Measurements from ENCODE around the gene TRIP4. TPM values are rescaled to one million over a fixed set of nuclear protein-coding genes. Genes with fewer than 3 reads are reported as not detected.

The TRIP4 gene
- total RNA-seq, 1 donor from 2014 or later = 14.3 TPM

- DNase-seq (ENCODE audit: low spot score in 2 of 2) (no peak), FAIRE-seq (no peak)
These were observed 56.3 kb downstream of the TRIP4 start for GRCh38 chr15:64443747-64444621.

- DNase-seq (ENCODE audit: low spot score in 2 of 2) (no peak), FAIRE-seq (no peak)
These were observed 57.2 kb downstream of the TRIP4 start for GRCh38 chr15:64444836-64445235.

GRCh38 chr15:64447536-64448315 is 60.1 kb downstream of the TRIP4 start:
- FAIRE-seq (no peak), DNase-seq (ENCODE audit: low spot score in 2 of 2) (no peak)

GRCh38 chr15:64452988-64453688 is 65.5 kb downstream of the TRIP4 start:
- no peak for FAIRE-seq
- no peak for DNase-seq (ENCODE audit: low spot score in 2 of 2)

- no peak for FAIRE-seq
These were observed 66.0 kb downstream of the TRIP4 start for GRCh38 chr15:64453689-64454037.

GRCh38 chr15:64454282-64454681 is 66.6 kb downstream of the TRIP4 start:
- DNase-seq (ENCODE audit: low spot score in 2 of 2) = no peak
- FAIRE-seq = no peak

More at GRCh38 chr15:64453689-64454037, 66.0 kb downstream of the TRIP4 start:
- no peak for DNase-seq (ENCODE audit: low spot score in 2 of 2)

GRCh38 chr15:64455961-64456371 is 68.3 kb downstream of the TRIP4 start:
- DNase-seq (ENCODE audit: low spot score in 2 of 2) (no peak), FAIRE-seq (no peak)

- FAIRE-seq = no peak
- no peak for DNase-seq (ENCODE audit: low spot score in 2 of 2)
These were observed 69.0 kb downstream of the TRIP4 start for GRCh38 chr15:64456634-64457108.

- FAIRE-seq (no peak), DNase-seq (ENCODE audit: low spot score in 2 of 2) (no peak)
These were observed 71.6 kb downstream of the TRIP4 start for GRCh38 chr15:64459066-64459781.

GRCh38 chr15:64460206-64460723 is 72.6 kb downstream of the TRIP4 start, which contains the start of gene ZNF609:
Gene ZNF609, plus strand, starts transcription at chr15:64460578. Its CDS starts 38,842 bp downstream, at chr15:64499420.
- DNase-seq (ENCODE audit: low spot score in 2 of 2) (peak; percentile 88), FAIRE-seq (no peak)

- no peak for FAIRE-seq
- DNase-seq (ENCODE audit: low spot score in 2 of 2) = peak; percentile 50 to 64
These were observed 73.4 kb downstream of the TRIP4 start for GRCh38 chr15:64460724-64461720.

GRCh38 chr15:64461721-64462162 is 74.1 kb downstream of the TRIP4 start:
- FAIRE-seq = no peak
- peak in 1 of 2 donors; percentile 58 for DNase-seq (ENCODE audit: low spot score in 2 of 2)

GRCh38 chr15:64462492-64462891 is 74.9 kb downstream of the TRIP4 start:
- FAIRE-seq (no peak), DNase-seq (ENCODE audit: low spot score in 2 of 2) (no peak)

- FAIRE-seq (no peak), DNase-seq (ENCODE audit: low spot score in 2 of 2) (no peak)
These were observed 76.8 kb downstream of the TRIP4 start for GRCh38 chr15:64464276-64465005.

GRCh38 chr15:64466408-64467141 is 78.9 kb downstream of the TRIP4 start:
- no peak for FAIRE-seq

GRCh38 chr15:64472161-64472560 is 84.5 kb downstream of the TRIP4 start:
- no peak for DNase-seq (ENCODE audit: low spot score in 2 of 2)
- FAIRE-seq = no peak

More at GRCh38 chr15:64466408-64467141, 78.9 kb downstream of the TRIP4 start:
- no peak for DNase-seq (ENCODE audit: low spot score in 2 of 2)

GRCh38 chr15:64474846-64475245 is 87.2 kb downstream of the TRIP4 start:
- DNase-seq (ENCODE audit: low spot score in 2 of 2) (no peak), FAIRE-seq (no peak)

All from frontal cortex (tissue), 4 donors.